Gastrocnemius medialis (tissue), 4 donors: ENCODE measurements around the gene C1orf210.

Experiments
- POLR2A ChIP-seq, 2 donors: fragments of 450-650 bp; IDR thresholded peaks; one replicate each; pipeline ENCODE4 v1.6.1; 2017; ENCODE audit warnings: antibody characterized with exemption in 2 of 2, mild to moderate bottlenecking in 2 of 2, moderate library complexity in 2 of 2
- TF ChIP-seq, protein P1 (sequence below), 5 experiments: fragments of 450-650 bp in 3 of 5; fragments of 200-600 bp in 2 of 5; sonication (generic) in 2 of 5; IDR thresholded peaks in 4 of 5; conservative IDR thresholded peaks in 1 of 5; 1 replicate in 4 of 5; 2 replicates in 1 of 5; pipeline ENCODE4 v1.5.1; 2016 to 2019; ENCODE audit warnings: antibody characterized with exemption in 5 of 5, mild to moderate bottlenecking in 3 of 5, moderate library complexity in 3 of 5

DNA sequence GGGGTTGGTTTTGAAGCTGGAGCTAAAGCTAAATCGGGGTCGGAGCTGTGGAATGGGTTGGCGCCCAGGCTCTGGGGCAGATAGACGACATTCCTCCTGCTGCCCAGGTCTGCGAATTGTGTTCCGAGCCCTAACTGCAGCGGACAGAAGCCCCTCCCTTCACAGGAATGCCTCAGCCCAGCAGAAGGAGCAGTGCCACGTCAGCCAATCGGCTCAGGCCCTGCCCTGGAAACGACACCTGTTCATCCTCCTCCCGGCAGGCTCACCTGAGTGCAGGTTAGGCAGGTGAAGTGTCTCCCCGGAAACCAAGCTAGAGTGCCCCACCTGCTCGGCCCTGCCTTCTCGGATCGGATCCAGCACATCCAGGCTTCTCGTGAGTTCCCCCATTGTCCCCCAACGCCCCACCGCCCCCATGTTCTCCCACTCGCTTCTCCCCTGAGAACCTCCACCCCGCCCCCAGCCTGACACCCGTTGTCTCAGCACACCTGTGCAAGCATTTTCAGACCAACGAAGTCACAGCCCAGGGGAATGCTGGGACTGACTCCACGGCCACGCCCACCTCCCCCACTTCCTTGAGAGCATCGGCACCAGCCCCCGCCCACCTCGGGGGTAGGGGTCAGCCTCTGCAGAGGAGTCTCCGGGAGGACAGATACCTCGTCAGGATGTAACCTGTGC, 14.8 kb downstream of the C1orf210 start:
- TF ChIP-seq, protein P1, sequence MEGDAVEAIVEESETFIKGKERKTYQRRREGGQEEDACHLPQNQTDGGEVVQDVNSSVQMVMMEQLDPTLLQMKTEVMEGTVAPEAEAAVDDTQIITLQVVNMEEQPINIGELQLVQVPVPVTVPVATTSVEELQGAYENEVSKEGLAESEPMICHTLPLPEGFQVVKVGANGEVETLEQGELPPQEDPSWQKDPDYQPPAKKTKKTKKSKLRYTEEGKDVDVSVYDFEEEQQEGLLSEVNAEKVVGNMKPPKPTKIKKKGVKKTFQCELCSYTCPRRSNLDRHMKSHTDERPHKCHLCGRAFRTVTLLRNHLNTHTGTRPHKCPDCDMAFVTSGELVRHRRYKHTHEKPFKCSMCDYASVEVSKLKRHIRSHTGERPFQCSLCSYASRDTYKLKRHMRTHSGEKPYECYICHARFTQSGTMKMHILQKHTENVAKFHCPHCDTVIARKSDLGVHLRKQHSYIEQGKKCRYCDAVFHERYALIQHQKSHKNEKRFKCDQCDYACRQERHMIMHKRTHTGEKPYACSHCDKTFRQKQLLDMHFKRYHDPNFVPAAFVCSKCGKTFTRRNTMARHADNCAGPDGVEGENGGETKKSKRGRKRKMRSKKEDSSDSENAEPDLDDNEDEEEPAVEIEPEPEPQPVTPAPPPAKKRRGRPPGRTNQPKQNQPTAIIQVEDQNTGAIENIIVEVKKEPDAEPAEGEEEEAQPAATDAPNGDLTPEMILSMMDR (IDR thresholded peaks at IDR 0.05 in 4 of 5, conservative IDR thresholded peaks at IDR 0.05 in 1 of 5): no peak
- no peak for TF ChIP-seq POLR2A (IDR thresholded peaks at IDR 0.05)
